Esophagus muscularis mucosa (tissue), 4 donors: ENCODE results near the gene VPS13D.

Source experiments
- CTCF ChIP-seq, 3 experiments: fragments of 200-600 bp in 2 of 3; fragments of 450-650 bp in 1 of 3; sonication (generic) in 2 of 3; IDR thresholded peaks; one replicate each; pipeline ENCODE4 v1.5.1; 2017 to 2019; ENCODE audit warnings: antibody characterized with exemption in 3 of 3, mild to moderate bottlenecking in 2 of 3, moderate library complexity in 1 of 3
- EP300 ChIP-seq: sonication (generic); formaldehyde crosslinking; IDR thresholded peaks from one replicate; pipeline ENCODE4 v1.6.1; 2017; ENCODE audit warnings: antibody characterized with exemption
- POLR2A ChIP-seq: fragments of 450-650 bp; IDR thresholded peaks from one replicate; pipeline ENCODE4 v1.6.1; 2017; ENCODE audit warnings: antibody characterized with exemption, moderate library complexity, mild to moderate bottlenecking, low read depth
- POLR2AphosphoS5 ChIP-seq, 2 donors: sonication (generic); formaldehyde crosslinking; IDR thresholded peaks; one replicate each; pipeline ENCODE4 v1.6.1; 2017; ENCODE audit warnings: antibody characterized with exemption in 2 of 2

- TF ChIP-seq CTCF (IDR thresholded peaks at IDR 0.05) (no peak), POLR2A (no peak), EP300 (no peak), POLR2AphosphoS5 (IDR thresholded peaks at IDR 0.05) (peak; percentile 32 to 56)
Observed at GRCh38 chr1:12230549-12231275, 882 bp downstream of the VPS13D start.
